Choroid plexus epithelial cell (primary cell): Measurements from ENCODE around the gene DMWD.

Experiments
- DNase-seq: peaks from one replicate; pipeline ENCODE4 v3.0.0-alpha.2; 2010; ENCODE audit warnings: low read depth
- H3K4me3 ChIP-seq: 2 replicates; pipeline ENCODE4 v1.5.1; 2011; ENCODE audit warnings: low read depth, mild to moderate bottlenecking, control low read depth, low read length, moderate library complexity
- TF ChIP-seq, protein P1 (sequence below): conservative IDR thresholded peaks from 2 replicates; pipeline ENCODE4 v1.5.1; 2011; ENCODE audit warnings: low read depth, mild to moderate bottlenecking, control low read depth, inconsistent platforms, low read length, moderate library complexity

DMWD gene

DNA sequence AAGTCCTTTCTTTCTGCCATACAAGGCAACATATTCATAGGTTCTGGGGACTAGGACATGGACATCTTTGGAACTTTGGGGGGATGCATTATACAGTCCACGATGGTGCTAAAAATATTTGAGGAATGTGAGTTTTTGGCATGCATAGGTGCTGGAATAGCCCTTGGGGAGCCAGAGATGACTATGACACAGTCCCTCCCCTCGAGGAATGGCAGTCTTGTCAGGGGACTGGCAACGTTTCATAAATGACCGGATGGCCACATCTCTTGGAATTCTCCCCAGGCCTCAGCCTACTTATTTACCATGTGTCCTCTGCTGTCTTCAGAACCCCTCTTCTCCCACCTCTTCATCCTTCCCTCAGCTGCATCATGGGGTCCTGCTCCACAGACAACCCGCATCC is 45.8 kb downstream of the DMWD start:
- DNase-seq: no peak
- TF ChIP-seq, protein P1, sequence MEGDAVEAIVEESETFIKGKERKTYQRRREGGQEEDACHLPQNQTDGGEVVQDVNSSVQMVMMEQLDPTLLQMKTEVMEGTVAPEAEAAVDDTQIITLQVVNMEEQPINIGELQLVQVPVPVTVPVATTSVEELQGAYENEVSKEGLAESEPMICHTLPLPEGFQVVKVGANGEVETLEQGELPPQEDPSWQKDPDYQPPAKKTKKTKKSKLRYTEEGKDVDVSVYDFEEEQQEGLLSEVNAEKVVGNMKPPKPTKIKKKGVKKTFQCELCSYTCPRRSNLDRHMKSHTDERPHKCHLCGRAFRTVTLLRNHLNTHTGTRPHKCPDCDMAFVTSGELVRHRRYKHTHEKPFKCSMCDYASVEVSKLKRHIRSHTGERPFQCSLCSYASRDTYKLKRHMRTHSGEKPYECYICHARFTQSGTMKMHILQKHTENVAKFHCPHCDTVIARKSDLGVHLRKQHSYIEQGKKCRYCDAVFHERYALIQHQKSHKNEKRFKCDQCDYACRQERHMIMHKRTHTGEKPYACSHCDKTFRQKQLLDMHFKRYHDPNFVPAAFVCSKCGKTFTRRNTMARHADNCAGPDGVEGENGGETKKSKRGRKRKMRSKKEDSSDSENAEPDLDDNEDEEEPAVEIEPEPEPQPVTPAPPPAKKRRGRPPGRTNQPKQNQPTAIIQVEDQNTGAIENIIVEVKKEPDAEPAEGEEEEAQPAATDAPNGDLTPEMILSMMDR: no peak
- H3K4me3 ChIP-seq: no peak overlapping the region

DNA sequence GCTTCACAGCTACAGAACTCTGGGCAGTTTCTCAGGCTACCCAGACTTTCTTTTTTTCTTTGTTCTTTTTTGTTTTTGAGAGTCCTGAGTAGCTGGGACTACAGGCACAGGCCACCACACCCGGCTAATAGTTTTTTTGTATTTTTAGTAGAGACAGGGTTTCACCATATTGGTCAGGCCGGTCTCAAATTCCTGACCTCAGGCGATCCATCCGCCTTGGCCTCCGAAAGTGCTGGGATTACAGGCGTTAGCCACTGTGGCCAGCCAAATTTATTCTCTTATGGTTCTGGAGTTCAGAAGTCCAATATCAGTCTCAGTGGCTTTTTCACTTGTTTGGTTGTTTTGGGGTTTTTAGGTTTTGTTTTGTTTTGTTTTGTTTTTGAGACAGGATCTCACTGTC is 47.0 kb downstream of the DMWD start:
- TF ChIP-seq, protein P1: no peak
- no peak for DNase-seq
- no peak overlapping the region for H3K4me3 ChIP-seq

DNA sequence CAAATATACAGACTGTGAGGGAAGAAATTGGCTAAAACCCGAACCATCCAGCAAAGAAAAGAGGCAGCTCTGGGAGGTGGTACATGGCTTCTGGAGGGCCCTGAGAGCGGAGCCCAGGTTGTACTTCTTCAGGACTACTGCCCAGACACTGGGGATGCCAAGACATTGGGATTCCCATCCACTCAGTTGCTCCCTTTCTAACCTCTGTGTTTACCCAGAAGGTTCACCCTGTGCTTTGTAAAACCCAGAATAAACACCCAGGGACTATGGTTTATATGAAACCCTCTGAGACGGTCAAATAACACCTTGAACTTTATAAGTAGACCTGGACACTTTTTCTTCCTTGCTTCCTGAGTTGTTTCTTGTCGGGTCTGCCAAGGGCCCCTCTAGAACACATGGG is 49.7 kb downstream of the DMWD start:
- DNase-seq: no peak
- H3K4me3 ChIP-seq: no peak overlapping the region
- TF ChIP-seq, protein P1: no peak

DNA sequence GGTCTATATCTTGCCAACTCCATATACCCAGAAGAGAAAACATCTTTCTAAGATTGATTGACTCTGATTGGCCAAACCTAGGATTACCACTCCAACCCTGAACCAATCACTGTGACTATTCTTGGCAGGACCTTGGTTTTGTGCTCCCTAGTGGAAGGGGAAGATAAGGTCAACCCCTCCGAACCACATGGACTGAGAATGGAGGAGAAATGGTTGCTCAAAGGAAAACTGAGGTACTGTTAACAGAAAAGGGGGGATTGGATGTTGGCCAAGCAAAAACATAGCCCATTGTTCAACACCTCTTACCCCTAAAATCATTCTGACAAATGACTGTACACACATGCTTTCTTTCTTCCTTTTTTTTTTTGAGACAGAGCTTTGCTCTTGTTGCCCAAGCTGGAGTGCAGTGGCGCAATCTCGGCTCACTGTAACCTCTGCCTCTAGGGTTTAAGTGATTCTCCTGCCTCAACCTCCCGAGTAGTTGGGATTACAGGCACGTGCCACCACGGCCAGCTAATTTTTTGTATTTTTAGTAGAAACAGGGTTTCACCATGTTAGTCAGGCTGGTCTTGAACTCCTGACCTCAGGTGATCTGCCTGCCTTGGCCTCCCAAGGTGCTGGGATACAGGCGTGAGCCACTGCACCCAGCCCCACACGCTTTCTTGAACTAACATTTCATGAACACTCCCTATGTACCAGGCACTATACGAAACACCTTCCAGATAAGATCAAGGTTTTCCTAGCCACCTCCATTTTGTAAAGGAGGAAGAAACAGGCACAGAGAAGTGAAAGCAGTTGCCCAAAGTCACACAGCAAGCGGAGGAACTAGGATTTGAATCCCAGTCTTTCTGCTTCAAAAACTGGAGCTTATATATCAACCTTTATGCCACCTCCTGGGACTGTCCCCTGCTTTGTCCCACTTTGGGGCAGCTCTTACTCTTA is 52.9 kb downstream of the DMWD start:
- TF ChIP-seq, protein P1: no peak
- no peak for DNase-seq
- H3K4me3 ChIP-seq: no peak overlapping the region

DNA sequence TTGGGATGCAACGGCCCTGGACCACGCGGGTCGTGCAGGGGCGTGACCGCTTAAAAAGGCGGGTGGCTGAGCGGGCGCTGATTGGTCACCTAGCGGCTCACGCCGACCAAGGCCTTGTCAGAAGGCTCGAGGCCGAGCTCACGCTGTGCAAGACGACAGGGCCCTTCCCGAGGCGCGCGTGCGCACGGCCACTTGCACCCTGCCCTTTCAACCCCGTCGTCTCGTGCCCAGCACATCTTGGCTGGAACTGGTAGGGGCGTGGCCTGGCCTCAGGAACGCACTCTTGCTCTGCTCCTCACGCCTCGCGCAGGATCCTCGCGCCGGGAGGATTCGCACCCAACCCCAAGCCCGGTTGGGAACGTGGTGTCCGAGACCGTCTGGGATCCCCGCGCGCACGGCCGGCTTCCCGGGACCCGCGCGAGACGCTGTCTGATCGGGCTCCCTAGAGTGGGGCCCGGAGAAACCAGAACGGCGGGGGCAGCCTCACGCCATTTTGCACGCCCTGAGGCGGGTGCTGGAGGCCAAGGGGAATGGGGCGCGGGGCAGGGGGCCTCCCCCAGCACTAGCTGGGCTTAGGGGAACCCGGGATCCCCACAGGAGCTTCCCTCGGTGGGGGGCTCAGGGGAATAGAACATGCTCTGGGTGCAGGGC is 59.4 kb downstream of the DMWD start, which contains the start of gene MEIOSIN:
TSS of gene MEIOSIN (plus strand) at position 280 of the 651 bp plus-strand sequence. CDS start 1,938 bp downstream, outside the sequence.
- H3K4me3 ChIP-seq: no peak within 1 kb of the TSS
- no peak for DNase-seq
- TF ChIP-seq, protein P1: no peak
